Fibroblast of skin of right quadriceps (primary cell): ENCODE results near the gene C17orf107.

Experiments
- DNase-seq: peaks from one replicate; pipeline ENCODE4 v3.0.0-alpha.2; 2013

The C17orf107 gene

DNA sequence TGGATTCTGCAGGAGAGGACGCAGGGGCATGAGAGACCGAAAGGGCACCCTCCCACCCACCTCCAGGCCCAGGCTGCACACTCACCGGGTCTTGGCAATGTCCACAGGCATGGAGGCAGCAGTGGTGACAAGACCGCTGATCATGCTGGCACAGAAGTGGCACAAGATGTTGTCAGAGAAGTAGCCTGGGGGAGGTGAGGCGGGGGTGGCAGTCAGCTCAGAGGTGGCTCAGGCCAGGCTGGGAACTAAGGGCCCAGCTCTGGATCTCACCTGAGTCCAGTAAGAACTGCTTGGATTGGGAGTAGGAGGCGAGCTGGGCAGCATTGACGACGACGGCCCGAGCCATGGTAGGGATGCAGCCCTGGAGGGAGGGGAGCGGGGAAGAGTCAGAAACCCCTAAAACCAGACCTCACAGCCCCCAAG lies 38.7 kb downstream of the C17orf107 start:
- DNase-seq: no peak

DNA sequence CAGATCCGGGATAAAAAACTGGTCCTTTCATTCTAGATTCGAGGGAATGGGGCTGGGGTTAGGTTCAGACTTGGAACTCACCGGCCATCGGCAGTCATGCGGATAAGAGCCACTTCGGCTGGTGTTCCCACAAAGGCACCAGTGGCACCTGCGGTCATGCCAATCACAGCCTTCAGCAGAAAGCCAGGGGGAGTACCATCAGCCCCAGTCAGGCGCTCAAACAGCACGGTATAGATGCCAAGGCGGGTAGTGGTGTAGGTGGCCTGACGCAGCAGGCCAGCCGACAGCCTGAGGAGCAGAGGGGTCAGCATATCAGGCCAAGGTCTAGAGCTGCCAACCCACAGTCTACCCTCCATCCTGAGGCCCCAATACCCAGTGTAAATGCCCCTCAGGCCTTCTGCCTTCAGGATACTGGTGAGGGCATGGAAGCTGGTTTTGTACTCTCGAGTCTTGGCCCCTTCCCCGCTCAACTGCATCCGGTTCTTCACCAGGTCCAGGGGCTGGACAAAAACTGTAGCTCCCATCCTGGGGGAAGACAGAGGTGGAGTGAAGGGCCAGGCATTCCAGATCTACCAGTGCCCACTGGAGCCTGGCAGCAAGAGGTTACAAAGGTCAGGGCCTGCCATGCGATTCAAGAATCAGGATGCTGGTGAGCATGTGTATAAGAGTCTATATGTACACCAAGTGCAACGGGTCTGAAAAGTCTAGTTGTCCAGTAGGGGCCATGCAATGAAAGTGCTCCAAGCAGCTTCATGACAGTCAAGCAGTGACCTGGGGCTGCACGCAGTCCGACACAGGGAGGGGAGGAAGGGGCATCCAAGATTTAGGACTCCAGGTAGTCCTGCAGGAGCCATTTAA lies 39.6 kb downstream of the C17orf107 start:
- no peak for DNase-seq

DNA sequence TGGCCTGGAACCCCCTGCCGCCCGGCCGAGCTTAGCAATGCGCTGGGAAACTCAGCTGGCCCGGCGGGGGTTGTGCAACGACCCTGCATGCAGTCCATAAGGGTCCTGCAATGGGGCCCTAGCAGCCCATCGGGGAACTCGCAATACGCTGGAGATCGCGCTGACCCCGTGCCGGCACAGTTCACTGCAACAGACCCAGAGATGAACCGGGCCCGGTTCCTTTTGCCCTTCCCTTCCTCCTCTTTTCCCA lies 40.1 kb downstream of the C17orf107 start:
- DNase-seq: no peak

DNA sequence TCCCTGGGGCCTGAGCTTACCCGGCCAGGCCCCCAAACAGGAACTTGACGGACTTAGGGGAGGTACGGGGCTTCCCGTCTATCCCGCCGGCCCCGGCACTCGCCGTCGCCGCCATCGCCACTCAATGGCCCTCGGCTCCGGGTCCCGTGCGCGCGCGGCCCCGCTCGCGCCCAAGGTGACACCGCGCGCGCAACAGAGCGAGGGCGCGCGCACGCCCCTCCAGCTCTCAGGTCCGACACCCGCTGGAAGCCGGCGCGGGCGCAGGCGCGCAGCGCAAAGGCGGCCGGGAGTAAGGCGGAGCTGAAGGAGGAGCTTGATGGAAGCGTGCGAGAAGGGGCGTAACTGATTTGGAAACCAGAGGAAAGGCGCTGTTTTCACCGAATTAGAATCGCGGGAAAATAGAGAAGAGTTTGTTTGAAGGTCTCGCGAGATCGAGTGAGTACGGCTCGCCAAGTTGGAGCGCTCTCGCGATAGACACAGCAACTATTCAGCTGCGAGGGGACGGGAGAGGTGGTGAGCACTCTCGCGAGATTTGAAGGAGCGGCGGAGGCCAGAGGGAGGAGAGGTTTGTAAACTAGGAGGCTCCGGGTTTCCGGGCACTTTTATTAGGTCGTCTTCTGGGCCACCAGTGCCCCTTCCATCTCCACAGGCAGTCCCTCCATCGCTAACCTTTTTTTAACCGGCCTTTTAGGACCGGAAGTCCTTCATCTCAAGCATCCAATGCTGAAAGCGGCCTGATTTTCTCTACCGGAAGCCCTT lies 40.6 kb downstream of the C17orf107 start, which contains the start of the genes RNF167 and SLC25A11:
Gene RNF167 (plus strand): TSS at position 473 of the 759 bp plus-strand sequence. CDS start 642 bp downstream, outside the sequence.
Gene SLC25A11 (minus strand): TSS at position 251 of the 759 bp plus-strand sequence. CDS start 136 bp downstream, at position 115.
- DNase-seq: peak; percentile 100

DNA sequence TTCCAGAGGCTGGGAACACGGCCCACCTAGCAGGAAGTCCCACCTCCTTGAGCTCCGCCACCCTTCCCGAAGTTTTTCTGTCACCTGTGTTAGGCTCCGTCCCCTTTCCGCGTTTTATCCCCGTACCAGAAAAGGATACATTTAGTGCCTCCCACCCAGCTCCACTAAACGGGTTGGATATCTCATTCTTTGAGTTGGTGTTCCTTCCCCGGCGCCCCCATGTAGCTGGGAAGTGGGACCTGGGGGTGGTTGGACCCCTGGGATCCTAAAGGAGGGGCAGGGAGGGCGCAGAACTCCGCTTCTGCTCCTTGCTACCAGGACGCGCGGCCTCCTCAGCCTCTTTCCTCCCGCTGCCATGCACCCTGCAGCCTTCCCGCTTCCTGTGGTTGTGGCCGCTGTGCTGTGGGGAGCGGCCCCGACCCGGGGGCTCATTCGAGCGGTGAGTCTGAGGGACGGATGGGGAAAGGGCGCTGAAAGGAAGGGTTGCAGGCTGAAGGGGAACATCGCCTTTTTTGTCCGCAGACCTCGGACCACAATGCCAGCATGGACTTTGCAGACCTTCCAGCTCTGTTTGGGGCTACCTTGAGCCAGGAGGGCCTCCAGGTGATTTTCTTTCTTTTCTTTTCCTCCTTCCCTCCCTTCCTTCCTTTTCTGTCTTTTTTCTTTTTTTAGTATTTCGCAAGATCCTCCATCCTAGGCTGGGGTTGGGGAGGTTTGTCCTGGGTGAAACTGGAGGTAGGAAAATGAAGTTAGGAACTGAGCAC lies 41.4 kb downstream of the C17orf107 start:
- no peak for DNase-seq

DNA sequence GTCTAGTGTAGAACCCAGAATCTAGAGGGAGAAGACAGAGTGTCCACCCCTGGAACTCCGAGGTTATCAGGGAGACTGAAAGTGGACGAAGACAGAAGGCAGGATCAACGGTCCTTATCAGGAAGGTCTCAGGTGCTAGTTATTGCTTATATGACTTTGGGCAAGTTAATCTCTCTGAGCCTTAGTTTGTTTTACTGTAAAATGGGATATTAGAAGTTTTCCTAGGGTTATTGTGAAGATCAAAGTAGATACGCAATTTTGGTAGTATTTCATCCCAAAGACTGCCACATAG lies 41.9 kb downstream of the C17orf107 start:
- DNase-seq: no peak

DNA sequence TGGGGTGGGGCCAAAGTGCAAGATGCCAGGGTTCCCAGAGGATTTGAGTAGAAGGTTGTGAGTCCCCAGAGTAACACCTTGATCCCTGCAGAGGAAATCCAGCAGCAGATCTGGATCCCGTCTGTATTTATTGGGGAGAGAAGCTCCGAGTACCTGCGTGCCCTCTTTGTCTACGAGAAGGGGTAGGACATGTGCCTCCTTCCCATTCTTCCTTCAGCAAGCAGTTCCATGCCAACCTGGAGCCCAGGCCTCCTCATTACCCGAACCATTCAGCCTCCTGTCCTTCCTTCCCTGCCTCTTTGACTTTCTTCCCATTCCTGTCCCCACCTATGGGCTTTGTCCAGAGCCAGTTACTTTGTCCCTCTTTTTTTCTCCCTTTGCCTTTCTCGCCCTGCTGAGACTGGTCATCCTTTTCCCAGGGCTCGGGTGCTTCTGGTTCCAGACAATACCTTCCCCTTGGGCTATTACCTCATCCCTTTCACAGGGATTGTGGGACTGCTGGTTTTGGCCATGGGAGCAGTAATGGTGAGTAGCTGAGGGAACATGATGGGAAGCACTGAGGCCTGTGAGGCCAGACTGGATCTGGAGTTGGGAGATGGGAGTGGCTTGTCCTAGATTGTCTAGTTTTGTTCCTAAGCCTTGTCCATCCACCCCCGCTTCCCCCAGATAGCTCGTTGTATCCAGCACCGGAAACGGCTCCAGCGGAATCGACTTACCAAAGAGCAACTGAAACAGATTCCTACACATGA lies 43.6 kb downstream of the C17orf107 start:
- DNase-seq: no peak

DNA sequence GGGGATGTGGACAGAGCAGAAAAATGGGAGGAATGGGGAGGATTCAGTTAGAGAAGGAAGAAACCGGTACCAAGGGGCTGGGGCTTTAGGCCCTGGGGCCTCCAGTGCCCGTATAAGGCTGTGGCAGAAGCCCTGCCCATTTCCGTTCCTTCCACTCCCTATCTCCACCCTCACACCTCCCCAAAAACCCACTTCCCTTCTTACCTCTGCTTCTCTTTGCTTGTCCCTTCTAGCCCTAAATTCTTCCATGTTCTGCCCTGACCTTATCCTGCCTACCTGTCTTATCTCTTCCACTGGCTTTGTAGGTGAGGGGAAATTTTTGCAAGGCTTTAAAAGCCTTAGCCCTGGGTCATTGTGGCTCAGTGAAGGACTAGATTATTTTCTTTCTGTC lies 44.8 kb downstream of the C17orf107 start:
- no peak for DNase-seq

DNA sequence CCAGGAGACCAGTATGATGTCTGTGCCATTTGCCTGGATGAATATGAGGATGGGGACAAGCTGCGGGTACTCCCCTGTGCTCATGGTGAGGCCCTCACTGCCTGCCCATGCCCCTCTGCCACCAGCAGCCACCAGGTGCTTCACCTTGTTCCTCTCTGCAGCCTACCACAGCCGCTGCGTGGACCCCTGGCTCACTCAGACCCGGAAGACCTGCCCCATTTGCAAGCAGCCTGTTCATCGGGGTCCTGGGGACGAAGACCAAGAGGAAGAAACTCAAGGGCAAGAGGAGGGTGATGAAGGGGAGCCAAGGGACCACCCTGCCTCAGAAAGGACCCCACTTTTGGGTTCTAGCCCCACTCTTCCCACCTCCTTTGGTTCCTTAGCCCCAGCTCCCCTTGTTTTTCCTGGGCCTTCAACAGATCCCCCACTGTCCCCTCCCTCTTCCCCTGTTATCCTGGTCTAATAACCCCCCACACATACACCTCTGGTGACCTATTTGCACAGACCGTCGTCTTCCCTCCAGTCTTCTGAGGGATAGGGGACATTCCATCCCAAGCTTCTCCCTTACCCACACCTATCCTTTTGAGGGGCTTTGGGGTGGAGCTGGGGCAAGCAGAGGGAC lies 45.3 kb downstream of the C17orf107 start:
- no peak for DNase-seq

DNA sequence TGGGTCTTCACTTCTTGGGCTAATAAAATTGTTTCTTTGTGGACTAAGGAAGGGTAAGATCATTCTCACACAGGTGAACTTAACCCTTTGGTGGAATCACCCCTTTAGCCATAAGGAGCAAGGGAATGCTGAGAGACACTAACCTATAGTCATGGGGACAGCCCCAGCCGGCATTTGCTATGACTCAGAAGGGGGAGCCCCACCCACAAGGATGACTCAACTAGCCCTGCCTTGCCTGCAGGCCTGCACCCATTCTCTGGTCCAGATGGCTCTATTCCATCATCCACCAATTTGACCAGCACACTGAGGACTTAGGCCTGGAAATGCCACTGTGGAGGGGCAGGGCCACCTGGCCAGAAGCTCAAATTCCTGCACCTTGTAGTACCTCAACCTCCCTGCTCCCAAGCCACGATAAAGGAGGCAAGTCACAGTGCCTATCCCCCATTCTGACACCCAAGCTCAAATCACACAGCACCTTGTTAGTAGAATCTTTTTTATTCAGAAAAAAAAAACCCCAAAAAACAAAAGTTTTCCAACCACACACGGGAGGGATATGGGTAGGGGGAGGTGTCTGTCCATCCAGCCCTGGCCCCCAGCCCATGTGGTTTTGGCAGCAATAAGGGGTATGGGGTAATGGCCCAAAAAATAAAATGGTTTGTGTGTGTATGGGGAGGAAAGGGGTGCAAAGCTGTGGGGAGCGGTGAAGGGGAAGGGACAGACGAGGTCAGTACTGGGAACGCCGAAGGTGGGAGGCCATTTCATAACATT lies 46.0 kb downstream of the C17orf107 start:
- DNase-seq: peak; percentile 88

DNA sequence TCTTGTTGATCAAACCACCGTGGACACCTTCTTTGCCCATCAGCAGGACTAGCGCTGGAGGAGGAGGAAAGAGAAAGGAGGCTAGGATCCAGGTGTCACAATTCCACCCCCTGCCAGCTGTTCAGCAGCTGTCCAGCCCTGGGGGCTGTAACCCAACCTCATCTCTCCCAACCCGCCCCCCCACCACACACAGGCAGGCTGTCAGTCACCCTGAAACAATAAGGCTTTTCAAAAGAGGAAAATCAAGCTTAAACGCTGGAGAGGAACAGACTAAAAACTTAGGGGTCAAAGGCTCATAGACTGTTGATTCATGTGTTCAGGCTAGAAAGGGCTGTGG lies 46.6 kb downstream of the C17orf107 start:
- no peak for DNase-seq

DNA sequence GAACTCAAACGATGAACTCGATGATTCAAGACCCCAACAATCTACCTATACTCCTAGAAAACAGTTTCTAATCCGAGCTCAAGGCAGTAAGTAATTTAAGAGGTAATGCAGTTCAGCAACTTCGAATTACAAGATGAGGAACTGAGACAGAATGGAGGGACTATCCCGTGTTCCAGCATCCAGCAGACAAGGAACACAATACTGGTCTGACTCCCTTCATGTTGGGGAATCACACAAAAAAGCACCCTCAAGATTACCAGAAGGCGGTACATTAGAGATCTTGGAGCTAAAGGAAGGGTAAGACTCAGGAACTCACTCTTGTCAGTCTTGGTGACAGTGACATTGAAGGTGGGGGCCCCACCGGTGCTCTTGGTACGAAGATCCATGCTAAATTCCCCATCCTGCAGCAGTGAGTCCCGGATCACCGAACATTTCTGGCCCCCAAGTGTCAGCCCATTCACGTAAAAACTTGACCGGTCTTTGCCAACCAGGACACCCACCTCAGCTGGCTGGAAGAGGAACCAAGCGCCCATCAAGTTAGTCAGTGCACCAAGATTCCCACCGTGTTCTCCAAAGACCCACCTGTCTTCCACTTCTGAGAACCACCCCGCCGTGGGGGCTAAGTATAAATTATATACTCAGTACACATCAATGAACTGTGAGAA lies 47.1 kb downstream of the C17orf107 start:
- no peak for DNase-seq

DNA sequence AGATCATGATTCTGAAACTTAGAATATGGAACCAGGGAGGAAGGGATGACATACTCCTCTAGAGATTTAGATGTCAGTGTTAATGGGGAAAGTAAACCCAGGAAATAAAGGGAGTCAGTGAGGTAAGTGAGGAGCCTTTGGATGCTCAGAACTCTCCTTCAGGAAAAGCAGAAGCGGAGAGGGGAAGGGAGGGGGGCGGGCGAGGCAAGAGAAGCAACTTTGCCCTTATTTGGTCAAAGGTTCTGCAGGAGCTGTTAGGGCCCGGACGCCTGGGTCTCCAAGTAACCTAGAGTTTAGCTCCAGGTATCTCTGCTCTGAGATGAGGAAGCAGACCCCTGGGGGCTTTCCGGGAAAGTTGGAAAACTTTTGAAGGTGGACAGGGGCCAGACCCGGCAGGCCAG lies 47.7 kb downstream of the C17orf107 start:
- DNase-seq: no peak

DNA sequence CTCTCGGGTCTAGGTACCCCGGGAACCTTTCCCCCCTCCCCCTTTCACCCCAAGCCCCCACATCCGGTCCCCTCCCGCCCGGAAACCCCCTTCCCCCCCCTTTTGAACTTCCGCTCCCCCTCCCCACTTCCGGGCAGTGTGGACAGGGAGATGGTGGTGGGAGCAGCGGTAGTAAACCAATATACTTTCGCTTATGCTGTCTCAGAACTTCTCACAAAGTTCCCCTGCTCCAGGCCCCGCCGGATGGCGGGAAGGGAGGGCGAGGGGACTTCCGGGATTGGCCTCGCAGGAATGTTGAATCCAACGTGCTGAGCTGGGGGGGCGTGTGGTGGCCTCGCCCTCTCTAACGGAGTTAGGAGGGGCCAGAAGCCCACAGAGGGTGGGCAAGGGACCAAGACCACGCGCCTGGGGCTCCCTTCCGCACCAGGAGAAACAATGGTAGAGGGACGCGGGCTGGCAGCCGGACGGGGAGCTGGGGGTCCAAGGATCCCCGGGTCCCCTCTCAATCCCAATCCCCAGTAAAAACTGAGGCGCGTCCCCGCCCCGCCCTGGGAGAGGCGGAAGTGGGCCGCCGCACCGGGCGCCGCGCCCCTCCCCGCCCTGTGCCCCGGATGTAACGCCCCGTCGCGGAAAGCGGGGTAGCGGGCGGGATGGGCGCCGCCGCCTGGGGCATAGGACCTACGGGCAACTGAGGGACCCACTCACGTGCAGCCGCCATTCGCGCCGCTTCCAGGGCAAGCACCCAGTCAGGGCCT lies 48.3 kb downstream of the C17orf107 start:
- peak; percentile 62 for DNase-seq

DNA sequence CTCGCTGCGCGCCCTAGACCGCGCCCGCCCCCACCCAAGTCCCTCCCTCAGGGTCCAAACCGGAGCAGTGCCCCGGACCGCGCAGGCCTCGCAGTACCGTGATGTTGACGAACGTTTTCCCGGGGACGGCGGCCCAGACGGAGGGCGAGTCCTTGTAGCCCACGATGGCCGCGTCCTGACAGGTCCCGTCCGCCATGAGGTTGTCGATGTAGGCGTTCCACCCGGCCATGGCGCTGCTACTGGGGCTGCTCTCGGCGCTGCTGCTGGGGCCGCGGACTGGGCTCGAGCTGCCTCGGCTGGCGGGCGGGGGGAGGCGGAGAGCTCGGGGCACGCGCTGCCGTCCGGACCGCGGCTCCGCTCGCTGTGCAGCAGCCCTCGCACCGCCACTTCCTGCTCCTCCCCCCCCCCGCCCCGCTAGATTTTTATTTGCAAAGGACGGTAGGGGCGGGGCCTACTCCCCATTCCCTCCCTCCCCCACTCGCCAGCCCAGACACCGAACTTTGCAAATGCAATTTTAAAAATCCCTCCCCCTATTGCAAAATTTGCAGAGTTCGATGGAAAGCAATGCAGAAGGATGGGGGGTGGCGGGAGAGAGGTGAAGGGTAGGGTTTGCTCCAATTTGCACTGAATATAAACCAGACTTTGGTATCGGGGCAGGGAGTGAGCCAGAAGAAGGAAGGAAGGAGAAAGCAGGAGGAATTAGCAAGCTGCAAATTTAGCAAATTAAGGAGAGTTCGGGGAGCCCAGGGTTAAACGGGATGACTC lies 49.0 kb downstream of the C17orf107 start, which contains the start of gene PFN1:
Gene PFN1 (minus strand): TSS at position 365 of the 765 bp plus-strand sequence. CDS start 136 bp downstream, at position 229.
- peak; percentile 96 for DNase-seq

DNA sequence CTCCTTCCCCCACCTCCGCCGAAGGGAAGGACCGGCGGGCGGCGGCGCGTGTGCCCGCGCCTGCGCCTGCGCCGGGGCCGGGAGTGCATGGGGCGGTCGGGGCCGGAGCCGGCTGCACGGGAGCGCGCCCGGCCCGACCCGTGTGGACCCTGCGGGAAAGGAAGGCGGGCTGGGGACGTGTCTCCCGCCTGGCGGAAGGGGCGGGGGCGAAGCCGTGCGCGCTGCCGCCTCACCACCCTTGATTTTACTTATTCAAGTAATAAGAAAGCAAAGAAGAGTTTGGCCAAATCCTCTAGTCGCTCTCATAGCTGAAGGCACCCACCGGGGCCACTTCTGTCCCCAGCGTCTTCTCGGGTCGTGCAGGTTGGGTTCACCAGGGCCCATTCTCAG lies 49.6 kb downstream of the C17orf107 start:
- peak; percentile 93 for DNase-seq

DNA sequence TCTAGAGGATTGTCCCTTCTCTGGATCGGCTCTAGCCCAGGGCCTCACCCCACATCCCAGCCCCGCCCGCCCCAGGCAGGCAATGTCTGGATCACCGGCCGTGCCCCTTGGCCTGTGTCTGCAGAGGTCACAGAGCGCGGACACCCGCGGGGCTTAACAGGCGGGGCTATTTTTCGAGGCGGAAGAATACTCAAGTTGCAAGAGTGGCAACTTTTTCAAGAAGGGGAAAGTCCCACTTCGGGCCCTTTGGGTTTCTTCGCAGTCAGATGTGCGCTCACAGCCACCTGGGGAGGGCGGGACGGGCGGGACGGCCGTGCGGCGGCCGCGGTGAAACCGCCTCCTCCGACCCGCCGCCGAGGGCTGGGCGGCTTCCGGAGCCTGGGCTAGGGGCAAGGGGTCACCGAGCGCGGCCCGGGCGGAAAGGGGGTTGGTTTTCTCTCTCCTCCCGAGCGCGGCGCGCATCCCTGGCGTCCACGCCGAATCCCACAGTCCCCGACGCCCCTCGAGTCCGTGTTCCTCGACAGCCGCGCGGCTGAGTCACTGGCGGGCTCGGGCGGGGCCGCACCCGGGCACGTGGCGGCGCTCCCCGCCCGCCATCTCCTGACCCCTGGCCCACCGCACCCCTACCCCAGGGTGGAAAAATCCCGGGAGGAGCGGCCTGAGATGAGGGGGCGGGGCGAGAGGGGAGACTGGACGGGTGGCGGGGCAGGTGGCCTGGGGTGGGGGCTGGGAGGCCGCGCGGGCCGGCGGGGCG lies 50.2 kb downstream of the C17orf107 start:
- DNase-seq: peak; percentile 72

DNA sequence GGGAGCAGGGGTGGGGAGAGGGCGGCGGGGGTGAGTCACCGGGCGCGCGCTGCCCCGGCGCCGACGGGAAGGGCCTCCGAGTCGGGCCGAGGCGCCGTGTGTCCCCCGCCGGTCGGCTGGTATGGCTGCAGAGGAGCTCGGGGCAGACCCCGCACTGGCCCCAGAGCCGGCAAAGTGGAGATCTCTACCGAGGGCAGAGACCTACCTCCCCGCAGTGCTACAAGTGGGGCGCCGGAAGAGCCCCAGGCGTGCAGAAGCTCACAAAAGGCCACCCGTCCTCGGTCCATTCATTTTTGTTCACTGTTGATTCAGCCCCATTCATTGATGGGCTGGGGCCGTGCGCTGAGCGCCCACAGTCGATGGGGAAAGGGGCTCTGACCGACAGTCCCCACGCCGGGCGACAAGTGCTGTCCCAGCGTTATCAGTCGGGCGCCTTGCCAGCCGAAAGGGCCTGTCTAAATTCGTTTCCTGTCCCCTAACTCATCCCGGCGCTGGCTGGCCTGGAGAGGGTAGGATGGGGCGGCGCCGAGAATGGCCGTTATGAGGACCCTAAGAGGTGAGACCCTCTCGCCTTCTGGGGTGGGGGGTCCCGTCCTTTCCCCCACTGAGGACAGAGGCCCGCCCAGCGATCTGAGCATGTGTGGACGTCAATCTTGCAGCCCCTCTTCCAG lies 50.9 kb downstream of the C17orf107 start:
- DNase-seq: no peak
